Neural progenitor cell (in vitro differentiated cells): ENCODE data around the gene ABTB2. TPM values are rescaled to one million over a fixed set of nuclear protein-coding genes. Genes with fewer than 3 reads are reported as not detected.

Source experiments
- DNase-seq: peaks from one replicate; pipeline ENCODE4 v3.0.0-alpha.2; 2016; ENCODE audit warnings: low spot score
- H2AFZ ChIP-seq: fragments of 200-600 bp; sonication (generic); replicated peaks from 2 replicates; pipeline ENCODE4 v1.6.1; 2016; ENCODE audit warnings: antibody characterized with exemption
- H3F3A ChIP-seq: fragments of 200-600 bp; sonication (generic); 2 replicates; pipeline ENCODE4 v1.6.1; 2016; ENCODE audit warnings: antibody characterized with exemption, low read depth
- H3K27ac ChIP-seq: fragments of 200-600 bp; sonication (generic); 2 replicates; pipeline ENCODE4 v1.5.1; 2016; ENCODE audit warnings: mild to moderate bottlenecking
- H3K27me3 ChIP-seq: fragments of 200-600 bp; sonication (generic); 2 replicates; pipeline ENCODE4 v1.6.1; 2016; ENCODE audit warnings: mild to moderate bottlenecking, moderate library complexity
- H3K36me3 ChIP-seq: fragments of 200-600 bp; sonication (generic); 2 replicates; pipeline ENCODE4 v1.5.1; 2016
- H3K4me1 ChIP-seq: fragments of 200-600 bp; sonication (generic); 2 replicates; pipeline ENCODE4 v1.6.1; 2016; ENCODE audit warnings: mixed run types
- H3K4me2 ChIP-seq: fragments of 200-600 bp; sonication (generic); 2 replicates; pipeline ENCODE4 v1.6.1; 2016
- H3K4me3 ChIP-seq: fragments of 200-600 bp; sonication (generic); 2 replicates; pipeline ENCODE4 v1.5.1; 2016
- H3K79me2 ChIP-seq: fragments of 200-600 bp; sonication (generic); 2 replicates; pipeline ENCODE4 v1.6.1; 2016; ENCODE audit warnings: low read depth
- H3K9ac ChIP-seq: fragments of 200-600 bp; sonication (generic); 2 replicates; pipeline ENCODE4 v1.6.1; 2016
- H3K9me3 ChIP-seq: fragments of 200-600 bp; sonication (generic); 2 replicates; pipeline ENCODE4 v1.5.1; 2016; ENCODE audit warnings: low read depth
- H4K20me1 ChIP-seq: fragments of 200-600 bp; sonication (generic); 2 replicates; pipeline ENCODE4 v1.6.1; 2016; ENCODE audit warnings: low read depth
- H3K27ac Mint-ChIP-seq: 3 replicates; pipeline ENCODE4 v1.8.0; 2021; ENCODE audit warnings: mixed read lengths
- H3K27me3 Mint-ChIP-seq: 2 replicates; pipeline ENCODE4 v1.8.0; 2022; ENCODE audit warnings: low read depth, mild to moderate bottlenecking, inconsistent platforms, moderate library complexity, mixed read lengths; ENCODE audit not compliant: insufficient read depth
- H3K36me3 Mint-ChIP-seq: 3 replicates; pipeline ENCODE4 v1.8.0; 2021; ENCODE audit warnings: mixed read lengths
- H3K4me1 Mint-ChIP-seq: 3 replicates; pipeline ENCODE4 v1.8.0; 2021; ENCODE audit warnings: mixed read lengths
- H3K4me3 Mint-ChIP-seq: 3 replicates; pipeline ENCODE4 v1.8.0; 2021; ENCODE audit warnings: mild to moderate bottlenecking, moderate library complexity, mixed read lengths
- H3K9me3 Mint-ChIP-seq: 3 replicates; pipeline ENCODE4 v1.8.0; 2020; ENCODE audit warnings: mixed read lengths
- CTCF ChIP-seq: fragments of 200-600 bp; sonication (generic); IDR thresholded peaks from 2 replicates; pipeline ENCODE4 v1.5.1; 2017; ENCODE audit warnings: antibody characterized with exemption, mild to moderate bottlenecking
- EZH2 ChIP-seq: fragments of 200-600 bp; sonication (generic); IDR thresholded peaks from 2 replicates; pipeline ENCODE4 v1.6.1; 2017; ENCODE audit warnings: antibody characterized with exemption, mild to moderate bottlenecking, moderate library complexity
- EZH2phosphoT487 ChIP-seq: fragments of 200-600 bp; sonication (generic); IDR thresholded peaks from 2 replicates; pipeline ENCODE4 v1.6.1; 2017; ENCODE audit warnings: antibody characterized with exemption
- total RNA-seq: library from RNA; depleted of rRNA; stranded (reverse); fragments of >200 nt; gene quantifications from 2 replicates; pipeline ENCODE4 v1.2.3, GENCODE V29; 2015; ENCODE audit warnings: low replicate concordance

ABTB2 gene
- total RNA-seq, 1 donor from 2014 or later: 0.37 TPM

- Histone ChIP-seq H3K4me3 (no peak overlapping the region), H3K27ac (no peak overlapping the region), H3K79me2 (no peaks in the 10 kb centered on the region), H3K9me3 (no peaks in the 10 kb centered on the region), H4K20me1 (no peaks in the 10 kb centered on the region), H2AFZ (no peak overlapping the region), H3K4me2 (no peak overlapping the region), H3K36me3 (no peaks in the 10 kb centered on the region), H3K4me1 (peaks cover 4% of the 10 kb centered on the region), H3F3A (no peaks in the 10 kb centered on the region), H3K27me3 (no peaks in the 10 kb centered on the region), H3K9ac (no peak overlapping the region)
- Mint-ChIP-seq H3K4me3 (no peak overlapping the region), H3K27me3 (no peaks in the 10 kb centered on the region), H3K27ac (no peak overlapping the region), H3K4me1 (peaks cover 15% of the 10 kb centered on the region), H3K9me3 (no peaks in the 10 kb centered on the region), H3K36me3 (no peaks in the 10 kb centered on the region)
- DNase-seq: no peak
- TF ChIP-seq EZH2phosphoT487: no peak
- no peak for TF ChIP-seq EZH2
- TF ChIP-seq CTCF: no peak
Measured at GRCh38 chr11:34275486-34275885, 82.3 kb downstream of the ABTB2 start.

- Mint-ChIP-seq H3K27ac (no peak overlapping the region), H3K36me3 (no peaks in the 10 kb centered on the region), H3K27me3 (no peaks in the 10 kb centered on the region), H3K4me3 (no peak overlapping the region), H3K9me3 (no peaks in the 10 kb centered on the region), H3K4me1 (peaks cover 11% of the 10 kb centered on the region)
- Histone ChIP-seq H3K27ac (no peak overlapping the region), H3K4me3 (no peak overlapping the region), H2AFZ (no peak overlapping the region), H3K36me3 (no peaks in the 10 kb centered on the region), H3K27me3 (no peaks in the 10 kb centered on the region), H3K9ac (no peak overlapping the region), H3K4me2 (no peak overlapping the region), H4K20me1 (no peaks in the 10 kb centered on the region), H3K79me2 (no peaks in the 10 kb centered on the region), H3K9me3 (no peaks in the 10 kb centered on the region), H3K4me1 (no peaks in the 10 kb centered on the region), H3F3A (no peaks in the 10 kb centered on the region)
- no peak for TF ChIP-seq EZH2
- TF ChIP-seq CTCF: no peak
- TF ChIP-seq EZH2phosphoT487: no peak
- no peak for DNase-seq
Measured at GRCh38 chr11:34274712-34275398, 83.0 kb downstream of the ABTB2 start.

GRCh38 chr11:34273099-34273498 lies 84.7 kb downstream of the ABTB2 start:
- Histone ChIP-seq H4K20me1 (no peaks in the 10 kb centered on the region), H3F3A (no peaks in the 10 kb centered on the region), H3K9ac (no peak overlapping the region), H3K27me3 (no peaks in the 10 kb centered on the region), H3K27ac (no peak overlapping the region), H2AFZ (no peak overlapping the region), H3K4me3 (no peak overlapping the region), H3K79me2 (no peaks in the 10 kb centered on the region), H3K9me3 (no peaks in the 10 kb centered on the region), H3K36me3 (no peaks in the 10 kb centered on the region), H3K4me1 (peaks cover 3% of the 10 kb centered on the region), H3K4me2 (no peak overlapping the region)
- H3K27ac Mint-ChIP-seq: no peak overlapping the region
- H3K27me3 Mint-ChIP-seq: peaks cover 5% of the 10 kb centered on the region
- H3K36me3 Mint-ChIP-seq: no peaks in the 10 kb centered on the region
- TF ChIP-seq EZH2phosphoT487: no peak
- no peak for TF ChIP-seq EZH2
- no peak for TF ChIP-seq CTCF
- no peak for DNase-seq
- H3K4me1 Mint-ChIP-seq: peaks cover 23% of the 10 kb centered on the region
- no peaks in the 10 kb centered on the region for H3K9me3 Mint-ChIP-seq
- no peak overlapping the region for H3K4me3 Mint-ChIP-seq
